OCI-LY1 (cell line): Measurements from ENCODE around the gene RPRD1A.

Experiments used
- H2AFZ ChIP-seq: fragments of 200-600 bp; sonication (generic), shearing (Covaris generic); 2 replicates; pipeline ENCODE4 v1.6.0; 2014; ENCODE audit warnings: antibody characterized with exemption, mild to moderate bottlenecking, low read length
- H3F3A ChIP-seq: fragments of 200-600 bp; sonication (generic), shearing (Covaris generic); 2 replicates; pipeline ENCODE4 v1.6.0; 2014; ENCODE audit warnings: mild to moderate bottlenecking, antibody characterized with exemption, low read length, moderate library complexity; ENCODE audit not compliant: insufficient read depth
- H3K27ac ChIP-seq: fragments of 200-600 bp; sonication (generic); 2 replicates; pipeline ENCODE4 v1.5.1; 2014; ENCODE audit warnings: low read length, mixed run types, mild to moderate bottlenecking, low read depth; ENCODE audit not compliant: poor library complexity, severe bottlenecking
- H3K27me3 ChIP-seq: fragments of 200-600 bp; sonication (generic); 2 replicates; pipeline ENCODE4 v1.6.0; 2014; ENCODE audit warnings: antibody characterized with exemption, mild to moderate bottlenecking, low read length, moderate library complexity; ENCODE audit not compliant: insufficient read depth
- H3K36me3 ChIP-seq: fragments of 200-600 bp; sonication (generic); 2 replicates; pipeline ENCODE4 v1.6.1; 2014; ENCODE audit warnings: mild to moderate bottlenecking, antibody characterized with exemption, low read length, moderate library complexity, mixed read lengths; ENCODE audit not compliant: insufficient read depth
- H3K4me1 ChIP-seq: fragments of 200-600 bp; sonication (generic); 2 replicates; pipeline ENCODE4 v1.5.1; 2014; ENCODE audit warnings: mild to moderate bottlenecking, low read length, moderate library complexity; ENCODE audit not compliant: insufficient read depth, severe bottlenecking
- H3K4me2 ChIP-seq: fragments of 200-600 bp; sonication (generic), shearing (Covaris generic); 2 replicates; pipeline ENCODE4 v1.6.1; 2014; ENCODE audit warnings: low read length
- H3K4me3 ChIP-seq: fragments of 200-600 bp; sonication (generic); 2 replicates; pipeline ENCODE4 v1.5.1; 2014; ENCODE audit warnings: low read length, low read depth, mild to moderate bottlenecking, mixed read lengths; ENCODE audit not compliant: poor library complexity, severe bottlenecking
- H3K79me2 ChIP-seq: fragments of 200-600 bp; shearing (Covaris generic); 2 replicates; pipeline ENCODE4 v1.6.1; 2016; ENCODE audit warnings: mixed run types, low read length, mixed read lengths; ENCODE audit not compliant: insufficient read depth
- H3K9ac ChIP-seq: fragments of 200-600 bp; sonication (generic), shearing (Covaris generic); 2 replicates; pipeline ENCODE4 v1.6.1; 2014; ENCODE audit warnings: mild to moderate bottlenecking, low read length, mixed read lengths
- H3K9me2 ChIP-seq: fragments of 200-600 bp; sonication (generic), shearing (Covaris generic); 2 replicates; pipeline ENCODE4 v1.6.1; 2014; ENCODE audit warnings: low read depth, mild to moderate bottlenecking, low read length, mixed read lengths
- H3K9me3 ChIP-seq: fragments of 200-600 bp; shearing (Covaris generic); 2 replicates; pipeline ENCODE4 v1.6.1; 2014; ENCODE audit warnings: low read length, mixed read lengths
- H4K20me1 ChIP-seq: fragments of 200-600 bp; sonication (generic), shearing (Covaris generic); 2 replicates; pipeline ENCODE4 v1.6.0; 2016; ENCODE audit warnings: mild to moderate bottlenecking, low read length; ENCODE audit not compliant: insufficient read depth
- EZH2 ChIP-seq: fragments of 200-600 bp; sonication (generic), shearing (Covaris generic); IDR thresholded peaks from 2 replicates; pipeline ENCODE4 v1.8.0; 2017; ENCODE audit warnings: borderline replicate concordance, mixed run types, mild to moderate bottlenecking, antibody characterized with exemption, low read length, moderate library complexity, mixed read lengths
- TF ChIP-seq, protein P1 (sequence below): fragments of 200-600 bp; sonication (generic), shearing (Covaris generic); IDR thresholded peaks from 2 replicates; pipeline ENCODE4 v1.5.1; 2017; ENCODE audit warnings: mild to moderate bottlenecking, antibody characterized with exemption, low read length, moderate library complexity, mixed read lengths

RPRD1A gene

DNA sequence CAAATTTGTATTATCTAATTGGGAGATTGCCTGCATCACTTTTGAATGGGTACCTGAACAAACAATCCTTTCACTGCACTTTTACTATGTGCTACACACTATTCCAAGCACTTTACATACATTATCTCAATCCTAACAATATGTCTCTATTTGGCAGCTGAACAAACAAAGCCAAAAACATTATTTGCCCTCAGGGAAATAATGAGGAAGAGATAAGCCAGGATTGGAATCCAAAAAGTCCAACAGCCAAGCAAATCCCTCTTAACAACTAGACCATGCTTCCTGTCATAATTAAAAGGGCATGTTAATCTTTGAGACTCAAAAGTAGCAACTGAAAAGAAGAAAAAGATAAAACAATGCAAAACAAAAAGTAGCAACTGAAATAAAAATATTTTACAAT is 32.1 kb downstream of the RPRD1A start:
- H2AFZ ChIP-seq = no peak overlapping the region
- no peak overlapping the region for H3K9ac ChIP-seq
- TF ChIP-seq, protein P1, sequence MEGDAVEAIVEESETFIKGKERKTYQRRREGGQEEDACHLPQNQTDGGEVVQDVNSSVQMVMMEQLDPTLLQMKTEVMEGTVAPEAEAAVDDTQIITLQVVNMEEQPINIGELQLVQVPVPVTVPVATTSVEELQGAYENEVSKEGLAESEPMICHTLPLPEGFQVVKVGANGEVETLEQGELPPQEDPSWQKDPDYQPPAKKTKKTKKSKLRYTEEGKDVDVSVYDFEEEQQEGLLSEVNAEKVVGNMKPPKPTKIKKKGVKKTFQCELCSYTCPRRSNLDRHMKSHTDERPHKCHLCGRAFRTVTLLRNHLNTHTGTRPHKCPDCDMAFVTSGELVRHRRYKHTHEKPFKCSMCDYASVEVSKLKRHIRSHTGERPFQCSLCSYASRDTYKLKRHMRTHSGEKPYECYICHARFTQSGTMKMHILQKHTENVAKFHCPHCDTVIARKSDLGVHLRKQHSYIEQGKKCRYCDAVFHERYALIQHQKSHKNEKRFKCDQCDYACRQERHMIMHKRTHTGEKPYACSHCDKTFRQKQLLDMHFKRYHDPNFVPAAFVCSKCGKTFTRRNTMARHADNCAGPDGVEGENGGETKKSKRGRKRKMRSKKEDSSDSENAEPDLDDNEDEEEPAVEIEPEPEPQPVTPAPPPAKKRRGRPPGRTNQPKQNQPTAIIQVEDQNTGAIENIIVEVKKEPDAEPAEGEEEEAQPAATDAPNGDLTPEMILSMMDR = no peak
- TF ChIP-seq EZH2 = no peak
- H3K27ac ChIP-seq = no peak overlapping the region
- H3K4me3 ChIP-seq = no peak overlapping the region
- H3K36me3 ChIP-seq = peaks cover 44% of the 10 kb centered on the region
- H3K9me2 ChIP-seq = no peaks in the 10 kb centered on the region
- peaks cover 9% of the 10 kb centered on the region; the same call in 1 of the 2 replicates for H3K9me3 ChIP-seq
- peaks cover 14% of the 10 kb centered on the region for H3K4me1 ChIP-seq
- H4K20me1 ChIP-seq = no peaks in the 10 kb centered on the region
- no peaks in the 10 kb centered on the region for H3F3A ChIP-seq
- peaks cover 41% of the 10 kb centered on the region for H3K79me2 ChIP-seq
- H3K27me3 ChIP-seq = no peaks in the 10 kb centered on the region
- no peak overlapping the region for H3K4me2 ChIP-seq

DNA sequence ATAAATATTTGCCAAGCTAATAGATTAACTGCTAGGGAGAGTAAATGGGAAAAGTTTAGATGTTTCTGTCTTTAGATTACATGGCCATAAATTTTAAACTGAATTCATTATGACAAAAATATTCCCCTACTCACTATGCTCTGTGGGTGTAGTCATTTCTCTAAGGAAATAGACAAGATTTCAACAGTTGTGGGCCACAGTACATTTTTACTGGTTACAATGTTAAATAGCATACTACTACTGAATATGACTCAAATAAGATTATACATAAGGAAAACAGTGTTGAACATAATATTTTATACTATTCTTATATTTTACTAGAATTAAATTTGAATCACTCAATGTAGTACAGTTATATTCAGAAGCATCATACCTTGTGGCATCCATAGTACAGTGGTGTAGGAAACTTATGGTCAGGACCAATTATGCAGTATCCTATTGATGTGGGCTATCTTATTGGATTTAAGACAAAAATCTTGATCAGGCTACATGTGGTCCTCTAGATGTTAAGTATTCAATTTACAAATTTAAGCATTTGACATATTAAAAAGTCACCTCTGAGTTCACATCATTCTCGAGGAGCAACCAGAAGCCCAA is 33.0 kb downstream of the RPRD1A start:
- Histone ChIP-seq H3K36me3 (peaks cover 41% of the 10 kb centered on the region), H3K9me2 (no peaks in the 10 kb centered on the region), H3K79me2 (peaks cover 35% of the 10 kb centered on the region)

DNA sequence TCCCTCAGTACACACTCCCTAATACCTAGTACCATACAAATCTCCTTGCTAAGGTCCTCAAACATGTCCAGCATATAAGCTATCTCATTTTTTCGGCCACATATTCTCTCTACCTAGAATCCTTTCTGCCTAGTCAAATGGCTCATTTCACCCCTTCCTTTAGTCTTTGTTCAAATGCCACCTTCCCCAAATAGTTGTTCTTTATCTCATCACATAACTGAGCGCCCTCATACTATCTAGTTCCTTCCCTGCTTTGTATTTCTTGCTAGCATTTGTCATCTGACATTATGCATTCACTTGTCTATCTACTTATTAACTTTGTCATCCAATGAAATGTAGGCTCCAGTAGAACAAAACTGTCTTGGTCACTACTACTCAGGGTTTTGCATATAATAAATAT is 35.5 kb downstream of the RPRD1A start:
- TF ChIP-seq, protein P1 = no peak
- no peak for TF ChIP-seq EZH2
- H3K4me2 ChIP-seq = no peak overlapping the region
- H3K27ac ChIP-seq = no peak overlapping the region
- peaks cover 38% of the 10 kb centered on the region for H3K36me3 ChIP-seq
- no peak overlapping the region for H2AFZ ChIP-seq
- H3K9me3 ChIP-seq = no peaks in the 10 kb centered on the region
- H3K4me1 ChIP-seq = peaks cover 14% of the 10 kb centered on the region
- no peaks in the 10 kb centered on the region for H4K20me1 ChIP-seq
- no peaks in the 10 kb centered on the region; the same call in 1 of the 2 replicates for H3F3A ChIP-seq
- no peaks in the 10 kb centered on the region for H3K27me3 ChIP-seq
- H3K9me2 ChIP-seq = no peaks in the 10 kb centered on the region
- peaks cover 35% of the 10 kb centered on the region for H3K79me2 ChIP-seq
- no peak overlapping the region for H3K9ac ChIP-seq
- H3K4me3 ChIP-seq = no peak overlapping the region

More for the DNA sequence above, 33.0 kb downstream of the RPRD1A start:
- Histone ChIP-seq H3K4me3 (no peak overlapping the region), H3K9ac (no peak overlapping the region), H3F3A (no peaks in the 10 kb centered on the region), H3K4me2 (no peak overlapping the region), H2AFZ (no peak overlapping the region), H3K9me3 (peaks cover 4% of the 10 kb centered on the region; the same call in 1 of the 2 replicates), H3K27me3 (no peaks in the 10 kb centered on the region), H4K20me1 (no peaks in the 10 kb centered on the region), H3K4me1 (peaks cover 14% of the 10 kb centered on the region), H3K27ac (no peak overlapping the region)
- TF ChIP-seq, protein P1 = no peak
- no peak for TF ChIP-seq EZH2
